Peyer's patch (tissue), 4 donors: ENCODE measurements around the gene SESN2. TPM values are rescaled to one million over a fixed set of nuclear protein-coding genes. Genes with fewer than 3 reads are reported as not detected.

ENCODE experiments used
- DNase-seq, 3 donors: peaks; one replicate each; pipeline ENCODE4 v3.0.0-alpha.2; 2017 to 2019
- H3K27ac ChIP-seq, 4 donors: fragments of 200-600 bp; sonication (generic); one replicate each; pipeline ENCODE4 v1.5.1; 2016 to 2019
- H3K27me3 ChIP-seq, 2 donors: fragments of 200-600 bp; sonication (generic); one replicate each; pipeline ENCODE4 v1.5.1; 2019
- H3K36me3 ChIP-seq, 3 donors: fragments of 200-600 bp; sonication (generic); one replicate each; pipeline ENCODE4 v1.5.1; 2016 to 2019
- H3K4me1 ChIP-seq, 4 donors: fragments of 200-600 bp; sonication (generic); one replicate each; pipeline ENCODE4 v1.5.1; 2016 to 2019
- H3K4me3 ChIP-seq, 4 donors: fragments of 200-600 bp; sonication (generic); 1 replicate in 3 of 4; 2 replicates in 1 of 4; pipeline ENCODE4 v1.5.1; 2016 to 2019; ENCODE audit warnings: mild to moderate bottlenecking in 1 of 4
- H3K9me3 ChIP-seq, 4 donors: fragments of 200-600 bp; sonication (generic); one replicate each; pipeline ENCODE4 v1.5.1; 2016 to 2019; ENCODE audit warnings: mild to moderate bottlenecking in 1 of 4
- CTCF ChIP-seq, 6 experiments: fragments of 450-650 bp in 4 of 6; fragments of 200-600 bp in 2 of 6; sonication (generic) in 1 of 6; IDR thresholded peaks; one replicate each; pipeline ENCODE4 v1.5.1; 2017 to 2019; ENCODE audit warnings: antibody characterized with exemption in 6 of 6, mild to moderate bottlenecking in 3 of 6, moderate library complexity in 1 of 6
- POLR2A ChIP-seq, 2 donors: fragments of 450-650 bp; IDR thresholded peaks; one replicate each; pipeline ENCODE4 v1.5.1; 2017; ENCODE audit warnings: antibody characterized with exemption in 2 of 2, mild to moderate bottlenecking in 2 of 2, moderate library complexity in 2 of 2
- total RNA-seq, 4 donors: library from RNA; depleted of rRNA; stranded (reverse); fragments of >200 nt; gene quantifications; one replicate each; pipeline ENCODE4 v1.1.0, GENCODE V29; 2016

Gene SESN2
- total RNA-seq, 4 donors from 2014 or later, result 4.1 to 33.8 (median 26.1) TPM

GRCh38 chr1:28291711-28292110 is 32.4 kb downstream of the SESN2 start:
- Histone ChIP-seq H3K4me3 (no peak overlapping the region), H3K4me1 (peaks cover 0 to 7% (median 0%) of the 10 kb centered on the region in 4 donors), H3K36me3 (no peaks in the 10 kb centered on the region), H3K27me3 (no peaks in the 10 kb centered on the region), H3K27ac (no peak overlapping the region), H3K9me3 (no peaks in the 10 kb centered on the region)
- DNase-seq, result no peak
- TF ChIP-seq CTCF (IDR thresholded peaks at IDR 0.05) (no peak), POLR2A (IDR thresholded peaks at IDR 0.05) (no peak)

DNA sequence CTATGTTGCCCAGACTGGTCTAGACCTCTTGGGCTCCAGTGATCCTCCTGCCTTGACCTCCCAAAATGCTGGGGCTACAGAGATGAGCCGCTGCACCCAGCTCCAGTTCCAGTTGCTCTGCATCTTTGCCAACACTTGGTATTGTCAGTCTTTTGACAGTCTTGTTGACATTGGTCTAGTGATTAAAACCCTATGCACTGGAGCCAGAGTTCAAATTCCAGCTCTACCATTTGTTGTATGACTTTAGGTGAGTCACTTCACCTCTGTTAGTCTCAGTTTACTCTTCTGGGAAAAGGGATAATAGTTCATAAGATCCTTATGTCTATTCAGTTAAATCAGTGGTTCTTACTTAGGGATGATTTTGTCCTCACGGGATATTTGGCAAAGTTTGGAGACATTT is 36.6 kb downstream of the SESN2 start:
- Histone ChIP-seq H3K27me3 (no peaks in the 10 kb centered on the region), H3K27ac (peak overlapping the region in 2 of 4 donors; percentile 79 to 83), H3K36me3 (no peaks in the 10 kb centered on the region), H3K4me1 (peaks cover 0 to 16% (median 0%) of the 10 kb centered on the region in 4 donors), H3K4me3 (no peak overlapping the region), H3K9me3 (no peaks in the 10 kb centered on the region)
- no peak for DNase-seq
- TF ChIP-seq POLR2A (IDR thresholded peaks at IDR 0.05), result no peak
- no peak for TF ChIP-seq CTCF (IDR thresholded peaks at IDR 0.05)

- Histone ChIP-seq H3K36me3 (no peaks in the 10 kb centered on the region), H3K4me1 (peaks cover 0 to 10% (median 0%) of the 10 kb centered on the region in 4 donors), H3K4me3 (peak overlapping the region in 2 of 4 donors; percentile 6 to 13), H3K27me3 (no peaks in the 10 kb centered on the region), H3K9me3 (no peaks in the 10 kb centered on the region), H3K27ac (peak overlapping the region in 3 of 4 donors; percentile 14 to 83 (median 79))
- TF ChIP-seq POLR2A (IDR thresholded peaks at IDR 0.05) (peak in 1 of 2 donors; percentile 38), CTCF (IDR thresholded peaks at IDR 0.05) (no peak)
- peak in 2 of 3 donors; percentile 87 for DNase-seq
Measured at GRCh38 chr1:28296401-28297261, 37.3 kb downstream of the SESN2 start.

- H3K9me3 ChIP-seq, result no peaks in the 10 kb centered on the region
- no peak for TF ChIP-seq POLR2A (IDR thresholded peaks at IDR 0.05)
- TF ChIP-seq CTCF (IDR thresholded peaks at IDR 0.05), result no peak
- peaks cover 0 to 9% (median 0%) of the 10 kb centered on the region in 4 donors for H3K4me1 ChIP-seq
- no peak overlapping the region for H3K27ac ChIP-seq
- H3K27me3 ChIP-seq, result no peaks in the 10 kb centered on the region
- DNase-seq, result no peak
- no peak overlapping the region for H3K4me3 ChIP-seq
- H3K36me3 ChIP-seq, result no peaks in the 10 kb centered on the region
Measured at GRCh38 chr1:28297826-28298225, 38.5 kb downstream of the SESN2 start.

GRCh38 chr1:28298438-28298837 is 39.1 kb downstream of the SESN2 start:
- H3K4me3 ChIP-seq, result no peak overlapping the region
- no peak for TF ChIP-seq CTCF (IDR thresholded peaks at IDR 0.05)
- TF ChIP-seq POLR2A (IDR thresholded peaks at IDR 0.05), result no peak
- DNase-seq, result no peak
- no peaks in the 10 kb centered on the region for H3K9me3 ChIP-seq
- H3K27ac ChIP-seq, result no peak overlapping the region
- no peaks in the 10 kb centered on the region for H3K27me3 ChIP-seq
- H3K4me1 ChIP-seq, result peaks cover 0 to 9% (median 0%) of the 10 kb centered on the region in 4 donors
- H3K36me3 ChIP-seq, result no peaks in the 10 kb centered on the region
